Activated naive CD4-positive, alpha-beta T cell treated with anti-CD3 and anti-CD28 coated beads, Interleukin-2, amount 10 ng/mL, durations not matched to agents 5 hours and 36 hours (primary cell): ENCODE measurements around the gene COPZ1. TPM values are rescaled to one million over a fixed set of nuclear protein-coding genes. Genes with fewer than 3 reads are reported as not detected.

ENCODE experiments used
- microRNA-seq: library from miRNA; unstranded; fragments of <30 nt; microRNA quantifications from one replicate; pipeline ENCODE4 v1.2.0, GENCODE V29; 2022; ENCODE audit warnings: borderline microRNAs expressed, borderline replicate concordance
- total RNA-seq, 2 experiments: library from RNA; stranded (reverse); gene quantifications; one replicate each; pipeline ENCODE4 v1.2.3, GENCODE V29; 2021

Gene COPZ1
- 100 to 1,000 TPM; 117 to 122 TPM for total RNA-seq

DNA sequence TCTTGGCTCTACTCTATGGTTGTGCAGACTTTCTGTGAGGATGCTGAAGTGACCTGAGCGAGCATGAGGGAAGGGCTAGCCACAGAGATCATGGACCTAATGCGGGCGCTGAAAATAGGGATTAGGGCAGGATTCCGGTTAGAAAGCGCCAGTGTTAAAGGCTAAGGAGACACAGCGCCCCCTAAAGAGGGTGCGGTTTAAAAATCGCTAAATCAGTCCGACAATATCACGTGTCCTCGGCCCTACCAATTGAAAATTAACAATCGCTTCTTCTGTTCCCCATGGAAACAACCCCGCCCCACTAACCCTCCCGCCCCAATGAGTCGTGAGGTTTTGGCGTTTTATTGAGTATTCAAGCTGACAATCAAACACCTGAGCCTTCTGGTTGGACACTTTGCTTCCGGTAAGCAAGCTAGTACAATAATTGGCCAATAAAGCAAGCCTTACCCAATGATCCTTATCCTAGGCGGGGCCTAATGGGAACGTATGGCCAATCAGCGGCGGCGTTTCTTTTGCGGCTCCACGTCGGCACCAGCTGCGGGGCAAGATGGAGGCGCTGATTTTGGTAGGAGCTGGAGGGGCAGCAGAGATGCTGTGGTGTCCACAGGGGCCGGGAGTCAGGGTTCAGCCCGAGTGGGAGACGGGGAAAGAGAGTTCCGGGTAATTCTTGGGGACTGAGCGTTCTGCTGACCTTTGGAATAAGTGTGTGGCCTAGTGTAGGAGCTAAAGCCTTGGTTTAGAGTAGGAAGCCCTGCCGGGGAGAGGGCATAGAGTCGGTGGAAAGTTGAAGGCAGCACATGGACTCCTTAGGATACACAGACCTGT lies at the start of gene COPZ1:
Gene COPZ1, plus strand, starts transcription at position 515 of the 825 bp plus-strand sequence. Its CDS starts 33 bp downstream, at position 548.

GRCh38 chr12:54279632-54280467 lies 45.1 kb upstream of the COPZ1 start, which contains the start of gene CBX5:
Gene CBX5 (minus strand): TSS chr12:54280122. CDS start chr12:54257650, 22,472 bp downstream.

DNA sequence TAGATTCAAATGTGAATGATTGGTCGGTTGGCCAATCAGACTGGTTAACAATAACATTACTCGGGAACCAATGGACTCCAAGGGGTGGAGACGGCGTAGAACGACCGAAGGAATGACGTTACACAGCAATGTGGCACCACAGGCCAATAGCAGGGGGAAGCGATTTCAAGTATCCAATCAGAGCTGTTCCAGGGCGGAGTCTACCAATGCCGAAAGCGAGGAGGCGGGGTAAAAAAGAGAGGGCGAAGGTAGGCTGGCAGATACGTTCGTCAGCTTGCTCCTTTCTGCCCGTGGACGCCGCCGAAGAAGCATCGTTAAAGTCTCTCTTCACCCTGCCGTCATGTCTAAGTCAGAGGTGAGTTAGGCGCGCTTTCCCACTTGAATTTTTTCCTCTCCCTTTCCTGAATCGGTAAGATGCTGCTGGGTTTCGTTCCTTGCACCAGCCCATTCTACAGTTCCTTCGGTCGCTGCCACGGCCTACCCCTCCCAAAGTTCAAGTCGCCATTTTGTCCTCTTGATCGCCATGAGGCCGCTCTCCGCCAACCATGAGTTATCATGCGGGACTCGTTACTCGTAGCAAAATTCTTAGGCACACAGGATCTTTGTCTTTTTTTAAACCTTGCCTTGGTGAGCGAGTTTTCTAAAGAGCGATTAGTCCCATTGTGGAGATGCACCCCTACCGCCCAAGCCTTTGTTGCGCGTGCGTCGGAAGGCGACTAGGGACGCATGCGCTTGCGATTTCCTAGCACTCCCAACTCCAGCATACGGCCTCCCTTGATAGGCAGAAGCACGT lies 44.3 kb upstream of the COPZ1 start, which contains the start of gene HNRNPA1:
Gene HNRNPA1, plus strand, starts transcription at position 259 of the 793 bp plus-strand sequence. Its CDS starts 82 bp downstream, at position 341.

GRCh38 chr12:54300732-54301427 lies 24.1 kb upstream of the COPZ1 start, which contains the start of gene NFE2:
Gene NFE2 (minus strand): TSS chr12:54301015. CDS start chr12:54295248, 5,767 bp downstream.

DNA sequence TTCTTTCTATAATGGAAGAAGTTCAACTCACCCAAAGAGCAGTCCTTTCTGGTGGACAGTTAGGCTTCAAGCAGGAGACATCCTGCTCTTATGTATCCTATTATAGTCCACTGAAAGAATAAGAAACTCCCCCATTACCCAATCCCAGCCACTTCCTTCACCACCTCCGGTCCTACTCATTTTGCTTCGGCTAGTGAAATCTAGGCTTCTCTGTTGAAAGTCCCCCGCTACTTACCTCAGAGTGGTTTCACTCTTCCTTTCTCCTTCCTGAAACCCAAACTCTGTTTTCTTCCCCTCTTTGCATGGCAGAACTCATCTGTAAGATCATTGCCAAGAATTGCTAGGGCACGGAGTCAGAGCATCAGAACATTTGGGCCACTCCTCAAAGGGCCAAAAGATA lies 39.5 kb downstream of the COPZ1 start, which contains the start of gene GPR84:
Gene GPR84, minus strand, starts transcription at position 74 of the 400 bp plus-strand sequence. CDS start 635 bp downstream, outside the sequence.

DNA sequence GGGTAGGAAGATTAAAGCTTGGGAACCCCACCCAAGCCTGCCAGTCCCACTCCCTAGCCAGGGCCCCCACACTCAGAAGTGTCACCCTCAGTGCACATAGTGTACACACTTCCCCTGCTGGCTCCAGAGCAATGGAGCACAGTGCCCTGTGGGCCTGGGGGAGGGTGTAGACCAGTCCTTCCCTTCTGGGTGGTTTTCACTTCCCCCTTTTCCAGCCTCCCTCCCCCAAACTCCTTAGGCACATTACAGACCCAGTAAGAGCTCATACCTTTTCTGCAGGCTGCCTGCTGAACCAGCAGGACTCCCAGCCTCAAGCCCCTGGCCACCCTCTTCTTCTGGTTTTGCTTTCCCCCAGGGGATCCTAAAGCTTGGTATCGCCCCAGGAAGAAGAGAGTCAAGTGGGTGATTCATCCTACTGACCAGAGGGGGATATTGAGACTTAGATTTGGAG lies 59.7 kb downstream of the COPZ1 start, which contains the start of gene ZNF385A:
Gene ZNF385A, minus strand, starts transcription at position 143 of the 451 bp plus-strand sequence. CDS start 219 bp downstream, outside the sequence.

Small RNA genes lying within 50 kb of the gene (microRNA-seq; reads per million reads assigned to microRNA genes)
- gene MIR148B = 18.6 reads per million, percentile 52 among the genes with 10 or more reads in this experiment

Other genes with a start within 250 kb of the COPZ1 start
- 10 to 100 TPM; 24.1 to 25.0 TPM for gene SMUG1, start 136.1 kb upstream of the COPZ1 start, total RNA-seq
- 100 to 1,000 TPM; 123 to 131 TPM for gene CBX5, start 45.0 kb upstream of the COPZ1 start, total RNA-seq
- gene HNRNPA1, start 44.4 kb upstream of the COPZ1 start, total RNA-seq = 1,000 to 10,000 TPM; 1,867 to 1,876 TPM
- gene NFE2, start 24.1 kb upstream of the COPZ1 start, total RNA-seq = not detected
- under 1 TPM; 0.18 to 0.31 TPM for gene GPR84, start 39.4 kb downstream of the COPZ1 start, total RNA-seq
- under 1 TPM; 0.29 to 0.35 TPM for gene ZNF385A, start 59.6 kb downstream of the COPZ1 start, total RNA-seq
- 100 to 1,000 TPM in 1 of 2 experiments, 10 to 100 TPM in 1; 97.7 to 106 TPM for gene ITGA5, start 94.1 kb downstream of the COPZ1 start, total RNA-seq
- gene GTSF1, start 148.5 kb downstream of the COPZ1 start, total RNA-seq = 1 to 10 TPM; 8.7 to 9.2 TPM
- gene NCKAP1L, start 172.6 kb downstream of the COPZ1 start, total RNA-seq = 100 to 1,000 TPM; 170 to 173 TPM
- 10 to 100 TPM; 11.9 TPM for gene PDE1B, start 224.5 kb downstream of the COPZ1 start, total RNA-seq